PC-9 (cell line): ENCODE results near the gene EXOC4. TPM values are rescaled to one million over a fixed set of nuclear protein-coding genes. Genes with fewer than 3 reads are reported as not detected.

Experiments
- BruUV-seq: library from RNA; stranded (reverse); fragments of 400-500 nt; replicated peaks from 2 replicates; lab custom pipeline; 2021; lab: Mats Ljungman, UMichigan
- CTCF ChIA-PET: fragments of 300-600 bp; sonication (Branson Sonifier 250); formaldehyde crosslinking; loops from one replicate; lab custom pipeline; 2022; ENCODE audit warnings: antibody characterized with exemption; lab: Charles Lee
- POLR2A ChIA-PET: fragments of 300-600 bp; sonication (Branson Sonifier 250); formaldehyde crosslinking; loops from one replicate; lab custom pipeline; 2022; ENCODE audit warnings: antibody characterized with exemption; ENCODE audit not compliant: unreplicated experiment; lab: Charles Lee
- DNase-seq, 2 experiments: peaks; one replicate each; pipeline versions ENCODE4 v3.0.0 to v3.0.0-alpha.2; 2015 to 2022; ENCODE audit warnings: mixed read lengths in 1 of 2
- H2AFZ ChIP-seq: fragments of 200-600 bp; sonication (generic); 2 replicates; pipeline ENCODE4 v1.8.1; 2017; ENCODE audit warnings: antibody characterized with exemption
- H3F3A ChIP-seq: fragments of 200-600 bp; sonication (generic); 2 replicates; pipeline ENCODE4 v1.8.1; 2017; ENCODE audit warnings: antibody characterized with exemption, mild to moderate bottlenecking, low read depth; ENCODE audit not compliant: insufficient read depth
- H3K27ac ChIP-seq: fragments of 200-600 bp; sonication (generic); 2 replicates; pipeline ENCODE4 v1.6.1; 2016; ENCODE audit warnings: mixed run types
- H3K27me3 ChIP-seq: fragments of 200-600 bp; sonication (generic); 2 replicates; pipeline ENCODE4 v1.6.1; 2016; ENCODE audit warnings: low read depth, mixed run types; ENCODE audit not compliant: insufficient read depth
- H3K36me3 ChIP-seq: fragments of 200-600 bp; sonication (generic); 2 replicates; pipeline ENCODE4 v1.6.1; 2016; ENCODE audit warnings: low read depth, mixed run types
- H3K4me1 ChIP-seq: fragments of 200-600 bp; sonication (generic); replicated peaks from 2 replicates; pipeline ENCODE4 v1.6.1; 2016; ENCODE audit warnings: mixed run types; ENCODE audit not compliant: insufficient read depth
- H3K4me2 ChIP-seq: fragments of 200-600 bp; sonication (generic); 2 replicates; pipeline ENCODE4 v1.6.1; 2017; ENCODE audit warnings: mixed run types
- H3K4me3 ChIP-seq: fragments of 200-600 bp; sonication (generic); 2 replicates; pipeline ENCODE4 v1.6.1; 2016; ENCODE audit warnings: mixed run types
- H3K79me2 ChIP-seq: fragments of 200-600 bp; sonication (generic); 2 replicates; pipeline ENCODE4 v1.6.1; 2017; ENCODE audit warnings: low read depth, mixed run types
- H3K9me2 ChIP-seq: fragments of 200-600 bp; sonication (generic); 2 replicates; pipeline ENCODE4 v1.8.1; 2017; ENCODE audit warnings: mild to moderate bottlenecking; ENCODE audit not compliant: insufficient read depth
- H3K9me3 ChIP-seq: fragments of 200-600 bp; sonication (generic); 2 replicates; pipeline ENCODE4 v1.8.1; 2016; ENCODE audit warnings: low read depth; ENCODE audit not compliant: insufficient read depth
- H4K20me1 ChIP-seq: fragments of 200-600 bp; sonication (generic); 2 replicates; pipeline ENCODE4 v1.8.1; 2017; ENCODE audit not compliant: insufficient read depth
- CTCF ChIP-seq: fragments of 200-600 bp; sonication (generic); conservative IDR thresholded peaks from 2 replicates; pipeline ENCODE4 v1.6.1; 2017; ENCODE audit warnings: mixed run types, antibody characterized with exemption, mild to moderate bottlenecking, moderate library complexity
- EZH2 ChIP-seq: fragments of 200-600 bp; sonication (generic); IDR thresholded peaks from 2 replicates; pipeline ENCODE4 v1.8.0; 2017; ENCODE audit warnings: antibody characterized with exemption, low read depth
- intact Hi-C: fragments of 100-400 bp; cut with micrococcal nuclease; formaldehyde crosslinking; loops from one replicate; pipeline ENCODE4 v1.10.0; 2022; ENCODE audit not compliant: unreplicated experiment
- total RNA-seq: library from RNA; stranded (reverse); gene quantifications from 2 replicates; pipeline ENCODE4 v1.2.3, GENCODE V29; 2021

The EXOC4 gene
- total RNA-seq, 1 experiment from 2014 or later = 101 TPM

GRCh38 chr7:133234961-133235875, 17.7 kb upstream of the EXOC4 start:
- intact Hi-C loops = no loop called here
- no peak for DNase-seq
- TF ChIP-seq EZH2 (no peak), CTCF (no peak)
- no peaks in the 10 kb centered on the region for H3K4me1 ChIP-seq
- POLR2A ChIA-PET = no interaction called here
- H3F3A ChIP-seq = no peaks in the 10 kb centered on the region
- BruUV-seq = no TSS peak
- no peaks in the 10 kb centered on the region for H3K79me2 ChIP-seq
- no peaks in the 10 kb centered on the region for H4K20me1 ChIP-seq
- H3K27ac ChIP-seq = no peak overlapping the region
- CTCF ChIA-PET = no interaction called here
- H2AFZ ChIP-seq = no peak overlapping the region
- H3K9me3 ChIP-seq = no peaks in the 10 kb centered on the region
- H3K27me3 ChIP-seq = peaks cover 31% of the 10 kb centered on the region
- no peak overlapping the region for H3K4me3 ChIP-seq
- no peaks in the 10 kb centered on the region for H3K9me2 ChIP-seq
- no peak overlapping the region for H3K4me2 ChIP-seq
- no peaks in the 10 kb centered on the region for H3K36me3 ChIP-seq

GRCh38 chr7:133237545-133237944, 15.3 kb upstream of the EXOC4 start:
- Histone ChIP-seq H4K20me1 (no peaks in the 10 kb centered on the region), H3K27ac (no peak overlapping the region), H3F3A (no peaks in the 10 kb centered on the region), H3K4me2 (no peak overlapping the region), H3K27me3 (peaks cover 27% of the 10 kb centered on the region), H2AFZ (no peak overlapping the region), H3K4me1 (no peaks in the 10 kb centered on the region), H3K36me3 (no peaks in the 10 kb centered on the region), H3K4me3 (no peak overlapping the region), H3K79me2 (no peaks in the 10 kb centered on the region), H3K9me3 (no peaks in the 10 kb centered on the region), H3K9me2 (no peaks in the 10 kb centered on the region)
- no TSS peak for BruUV-seq
- ChIA-PET CTCF (interaction anchor here (0.7 kb wide), 1 partner anchor 606 kb away, joined by 4 read pairs; no protein-coding TSS in a partner anchor), POLR2A (interaction anchor here (0.7 kb wide), 1 partner anchor 642 kb away, joined by 4 read pairs; no protein-coding TSS in a partner anchor)
- TF ChIP-seq CTCF = no peak
- intact Hi-C loops = no loop called here
- DNase-seq = no peak

- H3K4me1 ChIP-seq = no peaks in the 10 kb centered on the region
- ChIA-PET POLR2A (interaction anchor here (0.6 kb wide), 1 partner anchor 756 kb away, joined by 3 read pairs; no protein-coding TSS in a partner anchor), CTCF (no interaction called here)
- H3K9me2 ChIP-seq = no peaks in the 10 kb centered on the region
- H3K27ac ChIP-seq = no peak overlapping the region
- TF ChIP-seq CTCF (no peak), EZH2 (no peak)
- DNase-seq = no peak
- H3F3A ChIP-seq = no peaks in the 10 kb centered on the region
- H4K20me1 ChIP-seq = no peaks in the 10 kb centered on the region
- H3K4me3 ChIP-seq = no peak overlapping the region
- intact Hi-C loops = no loop called here
- H3K36me3 ChIP-seq = no peaks in the 10 kb centered on the region
- peaks cover 6% of the 10 kb centered on the region for H3K27me3 ChIP-seq
- H3K4me2 ChIP-seq = no peak overlapping the region
- no peaks in the 10 kb centered on the region for H3K79me2 ChIP-seq
- no peaks in the 10 kb centered on the region for H3K9me3 ChIP-seq
- H2AFZ ChIP-seq = no peak overlapping the region
- no TSS peak for BruUV-seq
Observed at GRCh38 chr7:133240302-133240701, 12.6 kb upstream of the EXOC4 start.
